Measurements from ENCODE around the gene MYH11. TPM values are rescaled to one million over a fixed set of nuclear protein-coding genes. Genes with fewer than 3 reads are reported as not detected.

Gene MYH11
- total and polyA plus RNA-seq, 2 of the 13 experiments (the other 11 are each of a cell fraction or from before 2014, with no cell fraction given) = not detected

GRCh38 chr16:15817446-15817845 is 39.4 kb downstream of the MYH11 start:
- no peak overlapping the region for H3K4me2 ChIP-seq (ENCODE audit: low read depth, low read length)
- H3K9me3 ChIP-seq (ENCODE audit: low read length) = peaks cover 13% of the 10 kb centered on the region
- ATAC-seq (no peak), FAIRE-seq (no peak), DNase-seq (ENCODE audit: low spot score) (no peak)
- 0% methylated on average over 2 of the region's 2 CpGs for WGBS (ENCODE audit: low lambda C conversion rate)
- intact Hi-C loops (cut with micrococcal nuclease; ENCODE audit: unreplicated experiment) = no loop called here
- POLR2A ChIA-PET = no interaction called here
- no peak overlapping the region for H3K4me3 ChIP-seq (replicated peaks in 1 of 3; ENCODE audit: insufficient read depth in 1 of 3, low read depth in 2 of 3, low read length in 3 of 3)
- TF ChIP-seq ZBTB49 (CRISPR knock-in tag; IDR thresholded peaks at IDR 0.05; ENCODE audit: borderline replicate concordance) = no peak
- no peak for TF ChIP-seq REST (IDR thresholded peaks at IDR 0.05; ENCODE audit: borderline replicate concordance in 1 of 2, low read depth in 1 of 2, low read length in 2 of 2)
- no peak for TF ChIP-seq AFF4 (CRISPR knock-in tag; IDR thresholded peaks at IDR 0.05)
- no peak for TF ChIP-seq KAT7 (CRISPR knock-in tag; IDR thresholded peaks at IDR 0.05; ENCODE audit: borderline replicate concordance)
- no peak for TF ChIP-seq MAX (IDR thresholded peaks at IDR 0.05)
- no peak for TF ChIP-seq ZBTB26 (CRISPR knock-in tag; IDR thresholded peaks at IDR 0.05; ENCODE audit: borderline replicate concordance)
- TF ChIP-seq TBP (CRISPR knock-in tag; IDR thresholded peaks at IDR 0.05) = no peak
- no peak for TF ChIP-seq POLR2A (IDR thresholded peaks at IDR 0.05; ENCODE audit: insufficient read depth in 1 of 2, low read depth in 2 of 2, low read length in 2 of 2)
- TF ChIP-seq PHF8 (CRISPR knock-in tag; IDR thresholded peaks at IDR 0.05) = no peak
- no peak for TF ChIP-seq ZNF350 (CRISPR knock-in tag; IDR thresholded peaks at IDR 0.05; ENCODE audit: borderline replicate concordance, low read depth)
- BruUV-seq (replicated peaks) = no TSS peak
- peaks cover 0 to 13% of the 10 kb centered on the region in 2 experiments; a peak in 4 of 5 replicates for H3K27me3 ChIP-seq (ENCODE audit: control insufficient read depth in 1 of 2, insufficient read depth in 2 of 2, low read length in 2 of 2)
- H3K27ac ChIP-seq (ENCODE audit: extremely low read length, insufficient read depth, low read length) = no peak overlapping the region
- in situ Hi-C loops (cut with HindIII; ENCODE audit: extremely low pct_ligation_motif_present, low pct_unique_long_range_greater_than_20kb) = no loop called here
- H3K36me3 ChIP-seq (replicated peaks in 1 of 2; ENCODE audit: control insufficient read depth in 1 of 2, insufficient read depth in 2 of 2, low read length in 2 of 2) = no peaks in the 10 kb centered on the region
- H4K20me1 ChIP-seq (ENCODE audit: insufficient read depth, low read length) = peaks cover 2% of the 10 kb centered on the region; the same call in 1 of the 2 replicates
- H3K9ac ChIP-seq (ENCODE audit: insufficient read depth, low read depth, low read length) = no peak overlapping the region
- no peak overlapping the region for H2AFZ ChIP-seq (ENCODE audit: low read length)
- CTCF ChIA-PET (ENCODE audit: low intra/inter-chr PET ratio, low total read pairs) = no interaction called here
- H3K4me1 ChIP-seq (ENCODE audit: insufficient read depth, low read length) = no peaks in the 10 kb centered on the region
- no peaks in the 10 kb centered on the region for H3K79me2 ChIP-seq (ENCODE audit: insufficient read depth, low read length)

Measured in HepG2 (cell line).